WTC11 (cell line): ENCODE data around the gene UBAC2. TPM values are rescaled to one million over a fixed set of nuclear protein-coding genes. Genes with fewer than 3 reads are reported as not detected.

ENCODE experiments used
- ATAC-seq: fragments of 200-7000 bp; cut with Tn5 transposase; 2 replicates; pipeline ENCODE4 v1.10.0; 2021; ENCODE audit warnings: mild to moderate bottlenecking, moderate library complexity
- CTCF ChIA-PET: fragments of 300-600 bp; sonication (Branson Sonifier 250); formaldehyde crosslinking; loops from one replicate; lab custom pipeline; 2021; ENCODE audit warnings: antibody characterized with exemption; lab: Charles Lee
- POLR2A ChIA-PET: fragments of 350-600 bp; sonication (Branson Sonifier 250); formaldehyde crosslinking; loops from one replicate; lab custom pipeline; 2021; ENCODE audit warnings: antibody characterized with exemption; lab: Charles Lee
- DNase-seq: peaks from one replicate; pipeline ENCODE4 v3.0.0; 2021; ENCODE audit warnings: low spot score
- H3K27ac Mint-ChIP-seq: 2 replicates; pipeline ENCODE4 v1.8.0; 2021; ENCODE audit warnings: mixed read lengths
- H3K27me3 Mint-ChIP-seq: 2 replicates; pipeline ENCODE4 v1.8.0; 2021; ENCODE audit warnings: low read depth, mild to moderate bottlenecking, moderate library complexity, mixed read lengths
- H3K36me3 Mint-ChIP-seq: 2 replicates; pipeline ENCODE4 v1.8.0; 2021; ENCODE audit warnings: mixed read lengths
- H3K4me1 Mint-ChIP-seq: 2 replicates; pipeline ENCODE4 v1.8.0; 2022; ENCODE audit warnings: mixed read lengths
- H3K4me3 Mint-ChIP-seq: 2 replicates; pipeline ENCODE4 v1.8.0; 2021; ENCODE audit warnings: mild to moderate bottlenecking, moderate library complexity, mixed read lengths
- H3K9me3 Mint-ChIP-seq: 2 replicates; pipeline ENCODE4 v1.8.0; 2021; ENCODE audit warnings: mixed read lengths
- ATF1 ChIP-seq: sonication (generic); formaldehyde crosslinking; IDR thresholded peaks from 2 replicates; pipeline ENCODE4 v1.8.1; 2023; ENCODE audit warnings: mild to moderate bottlenecking, moderate library complexity, missing genetic modification reagents
- CBFB ChIP-seq: sonication (generic); formaldehyde crosslinking; IDR thresholded peaks from 2 replicates; pipeline ENCODE4 v1.8.1; 2022; ENCODE audit warnings: mild to moderate bottlenecking, low read depth, missing genetic modification reagents
- CREM ChIP-seq: sonication (generic); formaldehyde crosslinking; IDR thresholded peaks from 2 replicates; pipeline ENCODE4 v1.8.1; 2022; ENCODE audit warnings: mild to moderate bottlenecking, missing genetic modification reagents, moderate library complexity
- ELF4 ChIP-seq: sonication (generic); formaldehyde crosslinking; IDR thresholded peaks from 2 replicates; pipeline ENCODE4 v1.8.1; 2022; ENCODE audit warnings: low read depth, mild to moderate bottlenecking, moderate library complexity, missing genetic modification reagents
- FOXK1 ChIP-seq: sonication (generic); formaldehyde crosslinking; IDR thresholded peaks from 2 replicates; pipeline ENCODE4 v1.8.0; 2022; ENCODE audit warnings: mild to moderate bottlenecking, moderate library complexity, missing genetic modification reagents
- FOXP1 ChIP-seq: sonication (generic); formaldehyde crosslinking; IDR thresholded peaks from 2 replicates; pipeline ENCODE4 v1.8.0; 2022; ENCODE audit warnings: missing genetic modification reagents, mild to moderate bottlenecking, moderate library complexity, borderline replicate concordance
- GTF2I ChIP-seq: fragments of 250-450 bp; sonication (Bioruptor Pico); conservative IDR thresholded peaks from 2 replicates; pipeline ENCODE4 v1.4.0; 2021; ENCODE audit warnings: mild to moderate bottlenecking
- JAZF1 ChIP-seq: fragments of 250-450 bp; sonication (Bioruptor Pico); IDR thresholded peaks from 2 replicates; pipeline ENCODE4 v1.9.0; 2021; ENCODE audit warnings: moderate library complexity, mild to moderate bottlenecking, inconsistent platforms
- JUN ChIP-seq: sonication (generic); formaldehyde crosslinking; IDR thresholded peaks from 2 replicates; pipeline ENCODE4 v1.8.0; 2023; ENCODE audit warnings: mild to moderate bottlenecking, missing genetic modification reagents
- KAT7 ChIP-seq: sonication (generic); formaldehyde crosslinking; IDR thresholded peaks from 2 replicates; pipeline ENCODE4 v1.8.1; 2023; ENCODE audit warnings: missing genetic modification reagents, mild to moderate bottlenecking, borderline replicate concordance
- MYBL2 ChIP-seq: sonication (generic); formaldehyde crosslinking; IDR thresholded peaks from 2 replicates; pipeline ENCODE4 v1.8.1; 2023; ENCODE audit warnings: mild to moderate bottlenecking, moderate library complexity, missing genetic modification reagents
- PRRX2 ChIP-seq: fragments of 250-450 bp; sonication (Bioruptor Pico); IDR thresholded peaks from 2 replicates; pipeline ENCODE4 v1.8.0; 2021; ENCODE audit warnings: mild to moderate bottlenecking
- SMAD3 ChIP-seq: sonication (generic); formaldehyde crosslinking; IDR thresholded peaks from 2 replicates; pipeline ENCODE4 v1.8.0; 2022; ENCODE audit warnings: missing genetic modification reagents, mild to moderate bottlenecking, borderline replicate concordance
- SMAD4 ChIP-seq: sonication (generic); formaldehyde crosslinking; IDR thresholded peaks from 2 replicates; pipeline ENCODE4 v1.8.0; 2022; ENCODE audit warnings: mild to moderate bottlenecking, missing genetic modification reagents
- ZNF396 ChIP-seq: fragments of 250-450 bp; sonication (Bioruptor Pico); IDR thresholded peaks from 2 replicates; pipeline ENCODE4 v1.8.0; 2021; ENCODE audit warnings: mild to moderate bottlenecking, moderate library complexity, borderline replicate concordance
- ZNF423 ChIP-seq: fragments of 250-450 bp; sonication (Bioruptor Pico); IDR thresholded peaks from 2 replicates; pipeline ENCODE4 v2.1.2; 2022; ENCODE audit warnings: mild to moderate bottlenecking, moderate library complexity
- total RNA-seq: library from RNA; stranded (reverse); gene quantifications from 3 replicates; pipeline ENCODE4 v1.2.3, GENCODE V29; 2021
- TF ChIP-seq, protein P1 (sequence below): fragments of 250-450 bp; sonication (Bioruptor Pico); IDR thresholded peaks from 2 replicates; pipeline ENCODE4 v1.9.0; 2021; ENCODE audit warnings: mild to moderate bottlenecking
- TF ChIP-seq, protein P2 (sequence below): sonication (generic); formaldehyde crosslinking; IDR thresholded peaks from 2 replicates; pipeline ENCODE4 v1.8.0; 2023; ENCODE audit warnings: mild to moderate bottlenecking, missing genetic modification reagents
- TF ChIP-seq, protein P3 (sequence below): fragments of 250-450 bp; sonication (Bioruptor Pico); IDR thresholded peaks from 2 replicates; pipeline ENCODE4 v1.8.0; 2021; ENCODE audit warnings: mild to moderate bottlenecking
- TF ChIP-seq, protein P4 (sequence below): fragments of 250-450 bp; sonication (Bioruptor Pico); conservative IDR thresholded peaks from 2 replicates; pipeline ENCODE4 v1.9.0; 2021; ENCODE audit warnings: mild to moderate bottlenecking
- TF ChIP-seq, protein P5 (sequence below): sonication (generic); formaldehyde crosslinking; IDR thresholded peaks from 2 replicates; pipeline ENCODE4 v1.8.1; 2022; ENCODE audit warnings: low read depth, mild to moderate bottlenecking, moderate library complexity, missing genetic modification reagents, borderline replicate concordance
- TF ChIP-seq, protein P6 (sequence below): sonication (generic); formaldehyde crosslinking; IDR thresholded peaks from 2 replicates; pipeline ENCODE4 v1.8.1; 2023; ENCODE audit warnings: mild to moderate bottlenecking, missing genetic modification reagents

Gene UBAC2
- total RNA-seq, 1 experiment from 2014 or later = 64.7 TPM

DNA sequence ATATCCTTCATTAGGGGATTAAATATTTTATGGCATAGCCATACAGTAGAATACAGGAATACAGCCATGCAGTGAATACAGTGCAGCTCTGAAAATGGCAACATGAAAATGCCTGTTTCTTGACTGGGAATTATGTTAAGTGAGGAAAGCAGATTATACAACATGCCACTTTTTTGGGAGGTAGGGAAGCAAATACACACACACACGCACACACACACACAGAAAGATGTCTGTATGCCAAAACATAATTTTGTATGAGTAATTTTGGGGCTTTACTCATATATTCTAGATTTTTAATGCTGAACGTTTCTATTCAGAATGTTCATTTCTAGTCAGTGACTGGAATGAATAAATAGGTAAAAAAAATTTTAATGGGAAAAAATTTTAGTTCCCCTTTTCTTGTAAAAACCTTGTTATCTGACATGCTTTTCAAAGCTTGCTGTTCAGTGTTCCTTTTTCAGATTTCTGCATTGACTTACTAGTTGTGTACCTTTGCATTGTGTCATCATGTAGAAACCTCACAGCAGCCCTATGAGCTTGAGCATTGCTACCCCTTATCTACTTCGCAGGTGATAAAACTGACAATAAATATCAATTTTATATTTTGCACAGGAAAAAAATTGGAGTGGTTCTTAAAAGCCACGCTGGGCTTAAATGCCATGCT lies 98.7 kb downstream of the UBAC2 start:
- no peak overlapping the region for H3K4me3 Mint-ChIP-seq
- H3K4me1 Mint-ChIP-seq = peaks cover 8% of the 10 kb centered on the region
- TF ChIP-seq CBFB (CRISPR knock-in tag) = no peak
- no peak for TF ChIP-seq ATF1 (CRISPR knock-in tag)
- TF ChIP-seq CREM (CRISPR knock-in tag) = no peak
- TF ChIP-seq, protein P1, sequence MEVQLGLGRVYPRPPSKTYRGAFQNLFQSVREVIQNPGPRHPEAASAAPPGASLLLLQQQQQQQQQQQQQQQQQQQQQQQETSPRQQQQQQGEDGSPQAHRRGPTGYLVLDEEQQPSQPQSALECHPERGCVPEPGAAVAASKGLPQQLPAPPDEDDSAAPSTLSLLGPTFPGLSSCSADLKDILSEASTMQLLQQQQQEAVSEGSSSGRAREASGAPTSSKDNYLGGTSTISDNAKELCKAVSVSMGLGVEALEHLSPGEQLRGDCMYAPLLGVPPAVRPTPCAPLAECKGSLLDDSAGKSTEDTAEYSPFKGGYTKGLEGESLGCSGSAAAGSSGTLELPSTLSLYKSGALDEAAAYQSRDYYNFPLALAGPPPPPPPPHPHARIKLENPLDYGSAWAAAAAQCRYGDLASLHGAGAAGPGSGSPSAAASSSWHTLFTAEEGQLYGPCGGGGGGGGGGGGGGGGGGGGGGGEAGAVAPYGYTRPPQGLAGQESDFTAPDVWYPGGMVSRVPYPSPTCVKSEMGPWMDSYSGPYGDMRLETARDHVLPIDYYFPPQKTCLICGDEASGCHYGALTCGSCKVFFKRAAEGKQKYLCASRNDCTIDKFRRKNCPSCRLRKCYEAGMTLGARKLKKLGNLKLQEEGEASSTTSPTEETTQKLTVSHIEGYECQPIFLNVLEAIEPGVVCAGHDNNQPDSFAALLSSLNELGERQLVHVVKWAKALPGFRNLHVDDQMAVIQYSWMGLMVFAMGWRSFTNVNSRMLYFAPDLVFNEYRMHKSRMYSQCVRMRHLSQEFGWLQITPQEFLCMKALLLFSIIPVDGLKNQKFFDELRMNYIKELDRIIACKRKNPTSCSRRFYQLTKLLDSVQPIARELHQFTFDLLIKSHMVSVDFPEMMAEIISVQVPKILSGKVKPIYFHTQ = no peak
- no peak for TF ChIP-seq GTF2I (CRISPR knock-in tag)
- TF ChIP-seq, protein P2, sequence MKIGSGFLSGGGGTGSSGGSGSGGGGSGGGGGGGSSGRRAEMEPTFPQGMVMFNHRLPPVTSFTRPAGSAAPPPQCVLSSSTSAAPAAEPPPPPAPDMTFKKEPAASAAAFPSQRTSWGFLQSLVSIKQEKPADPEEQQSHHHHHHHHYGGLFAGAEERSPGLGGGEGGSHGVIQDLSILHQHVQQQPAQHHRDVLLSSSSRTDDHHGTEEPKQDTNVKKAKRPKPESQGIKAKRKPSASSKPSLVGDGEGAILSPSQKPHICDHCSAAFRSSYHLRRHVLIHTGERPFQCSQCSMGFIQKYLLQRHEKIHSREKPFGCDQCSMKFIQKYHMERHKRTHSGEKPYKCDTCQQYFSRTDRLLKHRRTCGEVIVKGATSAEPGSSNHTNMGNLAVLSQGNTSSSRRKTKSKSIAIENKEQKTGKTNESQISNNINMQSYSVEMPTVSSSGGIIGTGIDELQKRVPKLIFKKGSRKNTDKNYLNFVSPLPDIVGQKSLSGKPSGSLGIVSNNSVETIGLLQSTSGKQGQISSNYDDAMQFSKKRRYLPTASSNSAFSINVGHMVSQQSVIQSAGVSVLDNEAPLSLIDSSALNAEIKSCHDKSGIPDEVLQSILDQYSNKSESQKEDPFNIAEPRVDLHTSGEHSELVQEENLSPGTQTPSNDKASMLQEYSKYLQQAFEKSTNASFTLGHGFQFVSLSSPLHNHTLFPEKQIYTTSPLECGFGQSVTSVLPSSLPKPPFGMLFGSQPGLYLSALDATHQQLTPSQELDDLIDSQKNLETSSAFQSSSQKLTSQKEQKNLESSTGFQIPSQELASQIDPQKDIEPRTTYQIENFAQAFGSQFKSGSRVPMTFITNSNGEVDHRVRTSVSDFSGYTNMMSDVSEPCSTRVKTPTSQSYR (CRISPR knock-in tag) = no peak
- H3K36me3 Mint-ChIP-seq = no peaks in the 10 kb centered on the region
- ATAC-seq (no peak), DNase-seq (no peak)
- CTCF ChIA-PET = no interaction called here
- H3K27ac Mint-ChIP-seq = no peak overlapping the region
- no peaks in the 10 kb centered on the region for H3K27me3 Mint-ChIP-seq
- no peaks in the 10 kb centered on the region for H3K9me3 Mint-ChIP-seq
- POLR2A ChIA-PET = no interaction called here

DNA sequence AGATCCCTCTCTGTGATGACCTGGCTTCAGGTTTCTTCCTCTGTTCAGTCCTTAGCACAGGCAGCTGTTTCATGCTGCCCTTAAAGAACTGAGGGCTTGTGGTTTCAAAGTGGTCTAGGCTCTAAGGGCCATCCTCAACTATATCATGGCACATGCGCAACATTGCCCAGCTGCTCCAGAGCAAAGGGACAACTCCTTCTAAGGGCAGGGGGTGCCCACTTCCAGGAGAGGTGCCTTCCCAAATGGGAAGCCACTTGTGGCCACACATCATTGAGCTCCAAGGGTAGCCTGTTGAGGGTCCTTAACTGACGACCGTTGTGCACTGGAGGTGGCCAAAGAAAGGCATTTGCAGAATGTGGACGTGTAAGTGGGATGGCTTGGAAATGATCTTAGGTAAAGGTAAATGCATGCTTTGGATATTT lies 99.3 kb downstream of the UBAC2 start:
- no peaks in the 10 kb centered on the region for H3K36me3 Mint-ChIP-seq
- CTCF ChIA-PET = interaction anchor here (0.7 kb wide), 1 partner anchor 34 kb away, joined by 4 read pairs; no protein-coding TSS in a partner anchor
- POLR2A ChIA-PET = no interaction called here
- no peak overlapping the region for H3K4me3 Mint-ChIP-seq
- no peak for TF ChIP-seq SMAD3
- TF ChIP-seq KAT7 (CRISPR knock-in tag) = no peak
- no peak for TF ChIP-seq JUN (CRISPR knock-in tag)
- TF ChIP-seq MYBL2 (CRISPR knock-in tag) = no peak
- no peak for TF ChIP-seq FOXP1 (CRISPR knock-in tag)
- TF ChIP-seq ZNF423 (CRISPR knock-in tag) = no peak
- TF ChIP-seq, protein P3, sequence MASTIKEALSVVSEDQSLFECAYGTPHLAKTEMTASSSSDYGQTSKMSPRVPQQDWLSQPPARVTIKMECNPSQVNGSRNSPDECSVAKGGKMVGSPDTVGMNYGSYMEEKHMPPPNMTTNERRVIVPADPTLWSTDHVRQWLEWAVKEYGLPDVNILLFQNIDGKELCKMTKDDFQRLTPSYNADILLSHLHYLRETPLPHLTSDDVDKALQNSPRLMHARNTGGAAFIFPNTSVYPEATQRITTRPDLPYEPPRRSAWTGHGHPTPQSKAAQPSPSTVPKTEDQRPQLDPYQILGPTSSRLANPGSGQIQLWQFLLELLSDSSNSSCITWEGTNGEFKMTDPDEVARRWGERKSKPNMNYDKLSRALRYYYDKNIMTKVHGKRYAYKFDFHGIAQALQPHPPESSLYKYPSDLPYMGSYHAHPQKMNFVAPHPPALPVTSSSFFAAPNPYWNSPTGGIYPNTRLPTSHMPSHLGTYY (CRISPR knock-in tag) = no peak
- TF ChIP-seq, protein P4, sequence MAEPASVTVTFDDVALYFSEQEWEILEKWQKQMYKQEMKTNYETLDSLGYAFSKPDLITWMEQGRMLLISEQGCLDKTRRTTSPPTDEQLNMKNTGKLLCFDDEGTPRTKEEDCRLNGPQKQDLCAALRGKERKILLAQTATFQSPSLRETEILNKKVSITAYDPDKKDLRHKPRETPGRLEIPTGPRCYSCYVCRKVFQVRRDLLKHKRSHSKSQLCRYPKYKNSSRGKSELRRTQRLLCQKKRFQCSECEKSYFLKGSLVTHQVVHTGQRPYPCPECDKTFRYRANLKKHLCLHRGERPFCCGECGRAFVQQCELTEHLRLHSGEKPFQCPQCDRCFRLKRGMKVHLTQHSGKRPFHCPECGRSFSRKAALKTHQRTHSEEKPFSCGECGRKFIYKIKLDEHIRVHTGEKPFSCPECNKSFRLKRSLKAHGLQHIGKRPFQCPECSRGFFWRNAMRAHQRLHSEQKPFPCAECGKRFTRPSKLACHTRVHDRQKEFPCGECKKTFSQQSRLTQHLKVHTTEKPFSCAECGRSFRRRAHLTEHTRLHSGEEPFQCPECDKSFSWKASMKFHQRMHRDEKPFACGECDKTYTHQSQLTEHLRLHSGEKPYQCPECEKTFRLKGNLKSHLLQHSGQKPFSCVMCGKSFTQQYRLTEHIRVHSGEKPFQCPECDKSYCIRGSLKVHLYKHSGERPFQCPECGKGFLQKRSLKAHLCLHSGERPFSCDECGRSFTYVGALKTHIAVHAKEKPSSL (CRISPR knock-in tag) = no peak
- TF ChIP-seq, protein P5, sequence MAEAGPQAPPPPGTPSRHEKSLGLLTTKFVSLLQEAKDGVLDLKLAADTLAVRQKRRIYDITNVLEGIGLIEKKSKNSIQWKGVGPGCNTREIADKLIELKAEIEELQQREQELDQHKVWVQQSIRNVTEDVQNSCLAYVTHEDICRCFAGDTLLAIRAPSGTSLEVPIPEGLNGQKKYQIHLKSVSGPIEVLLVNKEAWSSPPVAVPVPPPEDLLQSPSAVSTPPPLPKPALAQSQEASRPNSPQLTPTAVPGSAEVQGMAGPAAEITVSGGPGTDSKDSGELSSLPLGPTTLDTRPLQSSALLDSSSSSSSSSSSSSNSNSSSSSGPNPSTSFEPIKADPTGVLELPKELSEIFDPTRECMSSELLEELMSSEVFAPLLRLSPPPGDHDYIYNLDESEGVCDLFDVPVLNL (CRISPR knock-in tag) = no peak
- no peak for TF ChIP-seq CBFB (CRISPR knock-in tag)
- TF ChIP-seq ELF4 = no peak
- no peak for TF ChIP-seq ZNF396 (CRISPR knock-in tag)
- no peak for TF ChIP-seq FOXK1 (CRISPR knock-in tag)
- TF ChIP-seq SMAD4 (CRISPR knock-in tag) = no peak
- TF ChIP-seq JAZF1 (CRISPR knock-in tag) = no peak
- TF ChIP-seq, protein P6, sequence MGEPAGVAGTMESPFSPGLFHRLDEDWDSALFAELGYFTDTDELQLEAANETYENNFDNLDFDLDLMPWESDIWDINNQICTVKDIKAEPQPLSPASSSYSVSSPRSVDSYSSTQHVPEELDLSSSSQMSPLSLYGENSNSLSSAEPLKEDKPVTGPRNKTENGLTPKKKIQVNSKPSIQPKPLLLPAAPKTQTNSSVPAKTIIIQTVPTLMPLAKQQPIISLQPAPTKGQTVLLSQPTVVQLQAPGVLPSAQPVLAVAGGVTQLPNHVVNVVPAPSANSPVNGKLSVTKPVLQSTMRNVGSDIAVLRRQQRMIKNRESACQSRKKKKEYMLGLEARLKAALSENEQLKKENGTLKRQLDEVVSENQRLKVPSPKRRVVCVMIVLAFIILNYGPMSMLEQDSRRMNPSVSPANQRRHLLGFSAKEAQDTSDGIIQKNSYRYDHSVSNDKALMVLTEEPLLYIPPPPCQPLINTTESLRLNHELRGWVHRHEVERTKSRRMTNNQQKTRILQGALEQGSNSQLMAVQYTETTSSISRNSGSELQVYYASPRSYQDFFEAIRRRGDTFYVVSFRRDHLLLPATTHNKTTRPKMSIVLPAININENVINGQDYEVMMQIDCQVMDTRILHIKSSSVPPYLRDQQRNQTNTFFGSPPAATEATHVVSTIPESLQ = no peak
- no peak for TF ChIP-seq PRRX2 (CRISPR knock-in tag)
- H3K27me3 Mint-ChIP-seq = no peaks in the 10 kb centered on the region
- peak; percentile 80 for ATAC-seq
- no peak for DNase-seq
- H3K4me1 Mint-ChIP-seq = peaks cover 8% of the 10 kb centered on the region
- H3K9me3 Mint-ChIP-seq = no peaks in the 10 kb centered on the region
- H3K27ac Mint-ChIP-seq = 0 out of 2 replicates have a peak overlapping the region, but pooled peaks have one; percentile 32
